MM.1S (cell line): Measurements from ENCODE around the gene RYR2.
"Not testable (repeated sequence)": the region's sequence is repeated elsewhere in the genome, so short reads cannot be mapped to it uniquely, and the experiment has no call there.

ENCODE experiments used
- DNase-seq: peaks from one replicate; pipeline ENCODE4 v3.0.0-alpha.2; 2015
- H2AFZ ChIP-seq: fragments of 300-600 bp; sonication (generic); 2 replicates; pipeline ENCODE4 v1.6.0; 2016; ENCODE audit warnings: antibody characterized with exemption, low read length
- H3F3A ChIP-seq: fragments of 300-600 bp; sonication (generic); 2 replicates; pipeline ENCODE4 v1.6.1; 2016; ENCODE audit warnings: mild to moderate bottlenecking, antibody characterized with exemption, low read length, moderate library complexity, mixed read lengths; ENCODE audit not compliant: insufficient read depth
- H3K27ac ChIP-seq: fragments of 300-600 bp; sonication (generic); 2 replicates; pipeline ENCODE4 v1.5.1; 2016; ENCODE audit warnings: mild to moderate bottlenecking, low read length
- H3K27me3 ChIP-seq: fragments of 300-600 bp; sonication (generic); replicated peaks from 2 replicates; pipeline ENCODE4 v1.6.0; 2016; ENCODE audit warnings: low read length; ENCODE audit not compliant: insufficient read depth
- H3K36me3 ChIP-seq: fragments of 300-600 bp; sonication (generic); replicated peaks from 2 replicates; pipeline ENCODE4 v1.6.1; 2016; ENCODE audit warnings: mild to moderate bottlenecking, low read length, mixed read lengths; ENCODE audit not compliant: insufficient read depth
- H3K4me1 ChIP-seq: fragments of 300-600 bp; sonication (generic); 2 replicates; pipeline ENCODE4 v1.6.1; 2016; ENCODE audit warnings: low read length, mixed read lengths
- H3K4me2 ChIP-seq: fragments of 300-600 bp; sonication (generic); 2 replicates; pipeline ENCODE4 v1.6.0; 2016; ENCODE audit warnings: low read depth, low read length
- H3K4me3 ChIP-seq: fragments of 300-600 bp; sonication (generic); 2 replicates; pipeline ENCODE4 v1.5.1; 2016; ENCODE audit warnings: low read length, mixed read lengths
- H3K79me2 ChIP-seq: fragments of 300-600 bp; sonication (generic); 2 replicates; pipeline ENCODE4 v1.6.1; 2016; ENCODE audit warnings: mixed run types, low read length, mixed read lengths
- H3K9ac ChIP-seq: fragments of 300-600 bp; sonication (generic); 2 replicates; pipeline ENCODE4 v1.6.1; 2016; ENCODE audit warnings: low read length, mixed read lengths
- H3K9me2 ChIP-seq: fragments of 300-600 bp; sonication (generic); replicated peaks from 2 replicates; pipeline ENCODE4 v1.6.1; 2016; ENCODE audit warnings: mild to moderate bottlenecking, low read length, mixed read lengths; ENCODE audit not compliant: insufficient read depth
- H3K9me3 ChIP-seq: fragments of 300-600 bp; sonication (generic); replicated peaks from 2 replicates; pipeline ENCODE4 v1.6.1; 2016; ENCODE audit warnings: mild to moderate bottlenecking, low read length, mixed read lengths; ENCODE audit not compliant: insufficient read depth
- H4K20me1 ChIP-seq: fragments of 300-600 bp; sonication (generic); 2 replicates; pipeline ENCODE4 v1.6.1; 2016; ENCODE audit warnings: mild to moderate bottlenecking, low read length, moderate library complexity, mixed read lengths; ENCODE audit not compliant: insufficient read depth
- CTCF ChIP-seq: fragments of 300-600 bp; sonication (generic); IDR thresholded peaks from 2 replicates; pipeline ENCODE4 v1.5.1; 2016; ENCODE audit warnings: antibody characterized with exemption, low read length, mixed read lengths
- EZH2 ChIP-seq: fragments of 300-600 bp; sonication (generic); optimal IDR thresholded peaks from 2 replicates; pipeline ENCODE3; 2017; ENCODE audit warnings: low read depth, mild to moderate bottlenecking, antibody characterized with exemption, low read length, mixed read lengths
- EZH2phosphoT487 ChIP-seq: fragments of 300-600 bp; sonication (generic); IDR thresholded peaks from 2 replicates; pipeline ENCODE4 v1.6.1; 2018; ENCODE audit warnings: antibody characterized with exemption, low read length

The RYR2 gene

GRCh38 chr1:237124856-237125462 is 83.0 kb downstream of the RYR2 start:
- Histone ChIP-seq H3F3A (no peaks in the 10 kb centered on the region), H3K79me2 (no peaks in the 10 kb centered on the region), H3K4me2 (no peak overlapping the region), H2AFZ (no peak overlapping the region), H3K4me1 (no peaks in the 10 kb centered on the region), H3K9me2 (no peaks in the 10 kb centered on the region), H3K9me3 (no peaks in the 10 kb centered on the region), H3K4me3 (no peak overlapping the region), H3K27ac (no peak overlapping the region), H4K20me1 (no peaks in the 10 kb centered on the region), H3K9ac (no peak overlapping the region), H3K36me3 (no peaks in the 10 kb centered on the region), H3K27me3 (no peaks in the 10 kb centered on the region)
- peak; percentile 30 for DNase-seq
- TF ChIP-seq EZH2phosphoT487 (no peak), CTCF (peak; percentile 57)

- Histone ChIP-seq H3F3A (no peaks in the 10 kb centered on the region), H3K4me3 (no peak overlapping the region), H3K9me2 (no peaks in the 10 kb centered on the region), H3K9me3 (no peaks in the 10 kb centered on the region), H3K27me3 (no peaks in the 10 kb centered on the region), H2AFZ (no peak overlapping the region), H4K20me1 (no peaks in the 10 kb centered on the region), H3K36me3 (no peaks in the 10 kb centered on the region), H3K4me1 (no peaks in the 10 kb centered on the region), H3K9ac (no peak overlapping the region), H3K79me2 (no peaks in the 10 kb centered on the region), H3K27ac (no peak overlapping the region), H3K4me2 (no peak overlapping the region)
- TF ChIP-seq EZH2, result no peak
- DNase-seq, result no peak
These were observed 84.2 kb downstream of the RYR2 start for GRCh38 chr1:237126180-237126579.

- H4K20me1 ChIP-seq, H3K36me3 ChIP-seq, H3K4me3 ChIP-seq, H2AFZ ChIP-seq, H3K79me2 ChIP-seq, H3K27ac ChIP-seq, H3K9ac ChIP-seq, H3K9me2 ChIP-seq, H3K9me3 ChIP-seq, H3F3A ChIP-seq, DNase-seq, H3K27me3 ChIP-seq, H3K4me2 ChIP-seq, H3K4me1 ChIP-seq: not testable (repeated sequence)
These were observed 85.3 kb downstream of the RYR2 start for GRCh38 chr1:237127301-237127700.

GRCh38 chr1:237133921-237134320 is 91.9 kb downstream of the RYR2 start:
- H3K36me3 ChIP-seq, result no peaks in the 10 kb centered on the region
- no peaks in the 10 kb centered on the region for H3K27me3 ChIP-seq
- no peak for DNase-seq
- H4K20me1 ChIP-seq, result no peaks in the 10 kb centered on the region
- H3K9ac ChIP-seq, result no peak overlapping the region
- H2AFZ ChIP-seq, result no peak overlapping the region
- no peaks in the 10 kb centered on the region for H3K9me2 ChIP-seq
- H3K27ac ChIP-seq, result no peak overlapping the region
- TF ChIP-seq CTCF (no peak), EZH2phosphoT487 (no peak), EZH2 (no peak)
- no peak overlapping the region for H3K4me3 ChIP-seq
- no peaks in the 10 kb centered on the region for H3K9me3 ChIP-seq
- no peaks in the 10 kb centered on the region for H3K79me2 ChIP-seq
- H3F3A ChIP-seq, result no peaks in the 10 kb centered on the region
- no peaks in the 10 kb centered on the region for H3K4me1 ChIP-seq
- H3K4me2 ChIP-seq, result no peak overlapping the region
